WTC11 (cell line): ENCODE measurements around the gene CADM2.

Experiments used
- ATF3 ChIP-seq: sonication (generic); formaldehyde crosslinking; conservative IDR thresholded peaks from 2 replicates; pipeline ENCODE4 v1.8.1; 2022; ENCODE audit warnings: mild to moderate bottlenecking, missing genetic modification reagents
- CREB1 ChIP-seq: sonication (generic); formaldehyde crosslinking; IDR thresholded peaks from 2 replicates; pipeline ENCODE4 v1.8.0; 2023; ENCODE audit warnings: mild to moderate bottlenecking, missing genetic modification reagents
- CTCF ChIP-seq: fragments of 200-600 bp; IDR thresholded peaks from 2 replicates; pipeline ENCODE4 v1.8.0; 2022; ENCODE audit warnings: antibody characterized with exemption
- ESRRA ChIP-seq: sonication (generic); formaldehyde crosslinking; IDR thresholded peaks from 2 replicates; pipeline ENCODE4 v1.8.1; 2022; ENCODE audit warnings: mild to moderate bottlenecking, missing genetic modification reagents, borderline replicate concordance
- FOXJ3 ChIP-seq: sonication (generic); formaldehyde crosslinking; IDR thresholded peaks from 2 replicates; pipeline ENCODE4 v1.9.0; 2021; ENCODE audit warnings: missing genetic modification reagents, mild to moderate bottlenecking, borderline replicate concordance
- USF2 ChIP-seq: sonication (generic); formaldehyde crosslinking; IDR thresholded peaks from 2 replicates; pipeline ENCODE4 v1.8.1; 2023; ENCODE audit warnings: mild to moderate bottlenecking, missing genetic modification reagents, moderate library complexity
- ZNF138 ChIP-seq: sonication (generic); formaldehyde crosslinking; conservative IDR thresholded peaks from 2 replicates; pipeline ENCODE4 v1.8.1; 2022; ENCODE audit warnings: mild to moderate bottlenecking, moderate library complexity, missing genetic modification reagents
- ZNF232 ChIP-seq: sonication (generic); formaldehyde crosslinking; IDR thresholded peaks from 2 replicates; pipeline ENCODE4 v1.8.0; 2022; ENCODE audit warnings: mild to moderate bottlenecking, missing genetic modification reagents

GRCh38 chr3:84961011-84961410 is 2.2 kb downstream of the CADM2 start:
- TF ChIP-seq ATF3, result no peak
- TF ChIP-seq CTCF, result no peak
- TF ChIP-seq ESRRA (CRISPR knock-in tag), result no peak
- TF ChIP-seq FOXJ3 (CRISPR knock-in tag), result no peak
- no peak for TF ChIP-seq ZNF232 (CRISPR knock-in tag)
- no peak for TF ChIP-seq CREB1 (CRISPR knock-in tag)
- TF ChIP-seq USF2 (CRISPR knock-in tag), result no peak
- TF ChIP-seq ZNF138, result no peak
